K562 (cell line): ENCODE data around the gene NR1D2. TPM values are rescaled to one million over a fixed set of nuclear protein-coding genes. Genes with fewer than 3 reads are reported as not detected.
"Not testable (repeated sequence)": the region's sequence is repeated elsewhere in the genome, so short reads cannot be mapped to it uniquely, and the experiment has no call there.

Experiments used
- ATAC-seq: fragments of 200-7000 bp; cut with Tn5 transposase; 3 replicates; pipeline ENCODE4 v1.9.1; 2020; ENCODE audit warnings: moderate library complexity
- BruUV-seq: library from RNA; stranded (reverse); fragments of 400-500 nt; replicated peaks from 2 replicates; lab custom pipeline; 2021; lab: Mats Ljungman, UMichigan
- CTCF ChIA-PET: fragments of 300-600 bp; formaldehyde crosslinking; extraction: SDS; loops from one replicate; lab custom pipeline; 2021; ENCODE audit warnings: low intra/inter-chr PET ratio; lab: Yijun Ruan, JAX
- POLR2A ChIA-PET: fragments of 300-600, 350-650 bp; sonication (Branson Sonifier 250); formaldehyde crosslinking; extraction: SDS; loops from one replicate; lab custom pipeline; 2021; ENCODE audit warnings: antibody characterized with exemption, inconsistent platforms; lab: Yijun Ruan, JAX
- DNase-seq, 4 experiments: peaks; one replicate each; pipeline versions ENCODE4 v3.0.0 to v3.0.0-alpha.2; 2011 to 2018; ENCODE audit warnings: low spot score in 3 of 4, mixed read lengths in 3 of 4; ENCODE audit errors: extremely low read depth in 1 of 4
- FAIRE-seq: peaks from 2 replicates; lab custom pipeline; 2011; peaks lifted over from hg19 to GRCh38; lab: Jason Lieb, UNC
- H2AFZ ChIP-seq: 2 replicates; pipeline ENCODE4 v1.6.0; 2011; ENCODE audit warnings: low read depth, low read length, control low read depth, inconsistent platforms
- H3K27ac ChIP-seq: fragments of 200-600 bp; 3 replicates; pipeline ENCODE4 v1.8.0; 2011; ENCODE audit warnings: low read depth, mild to moderate bottlenecking, control low read depth, inconsistent platforms, low read length, moderate library complexity, mixed read lengths; ENCODE audit errors: extremely low read depth
- H3K27me3 ChIP-seq, 2 experiments: fragments of 300-600 bp in 1 of 2; 2 replicates in 1 of 2; 3 replicates in 1 of 2; pipeline versions ENCODE4 v1.6.0 to v1.8.0; 2011; ENCODE audit warnings: inconsistent platforms in 2 of 2, low read length in 2 of 2, mild to moderate bottlenecking in 1 of 2, mixed read lengths in 1 of 2, moderate library complexity in 1 of 2; ENCODE audit not compliant: control insufficient read depth in 2 of 2, insufficient read depth in 2 of 2
- H3K36me3 ChIP-seq: fragments of 300-600 bp; 3 replicates; pipeline ENCODE4 v1.8.0; 2011; ENCODE audit warnings: mild to moderate bottlenecking, low read length, inconsistent platforms; ENCODE audit not compliant: control insufficient read depth, insufficient read depth
- H3K4me1 ChIP-seq, 2 experiments: fragments of 200-600 bp in 1 of 2; replicated peaks in 1 of 2; 2 replicates in 1 of 2; 3 replicates in 1 of 2; pipeline versions ENCODE4 v1.5.1 to v1.8.0; 2011; ENCODE audit warnings: inconsistent platforms in 2 of 2, low read length in 2 of 2, mild to moderate bottlenecking in 1 of 2, mixed read lengths in 1 of 2, moderate library complexity in 1 of 2; ENCODE audit not compliant: control insufficient read depth in 2 of 2, insufficient read depth in 2 of 2
- H3K4me2 ChIP-seq: 2 replicates; pipeline ENCODE4 v1.6.1; 2011; ENCODE audit warnings: low read length, control low read depth, inconsistent platforms, mixed read lengths; ENCODE audit not compliant: insufficient read depth
- H3K4me3 ChIP-seq: fragments of 200-600 bp; sonication (generic), shearing (Covaris generic); 2 replicates; pipeline ENCODE4 v1.5.1; 2016; ENCODE audit warnings: control low read depth, inconsistent platforms
- H3K79me2 ChIP-seq: fragments of 200-600 bp; 3 replicates; pipeline ENCODE4 v1.8.0; 2011; ENCODE audit warnings: low read length, inconsistent platforms; ENCODE audit not compliant: control insufficient read depth, insufficient read depth
- H3K9ac ChIP-seq, 2 experiments: 2 replicates each; pipeline versions ENCODE4 v1.6.0 to v1.6.1; 2011; ENCODE audit warnings: low read depth in 2 of 2, low read length in 2 of 2, control low read depth in 1 of 2, inconsistent platforms in 1 of 2, mild to moderate bottlenecking in 1 of 2, mixed read lengths in 1 of 2; ENCODE audit not compliant: insufficient read depth in 1 of 2
- H3K9me1 ChIP-seq: one replicate; pipeline ENCODE4 v1.6.0; 2011; ENCODE audit warnings: inconsistent platforms, mild to moderate bottlenecking, low read length, moderate library complexity; ENCODE audit not compliant: control insufficient read depth, insufficient read depth
- H3K9me3 ChIP-seq: replicated peaks from 2 replicates; pipeline ENCODE4 v1.5.1; 2011; ENCODE audit warnings: low read depth, low read length, inconsistent platforms; ENCODE audit not compliant: control insufficient read depth, insufficient read depth
- H4K20me1 ChIP-seq: replicated peaks from 2 replicates; pipeline ENCODE4 v1.6.1; 2011; ENCODE audit warnings: low read length, inconsistent platforms, mixed read lengths; ENCODE audit not compliant: control insufficient read depth, insufficient read depth
- NFATC3 ChIP-seq: fragments of 450-650 bp; IDR thresholded peaks from 2 replicates; pipeline ENCODE4 v1.6.1; 2017; ENCODE audit warnings: mild to moderate bottlenecking
- RBM14 ChIP-seq: fragments of 200-400 bp; formaldehyde crosslinking; IDR thresholded peaks from 2 replicates; pipeline ENCODE4 v1.6.1; 2018; ENCODE audit warnings: low read depth, mild to moderate bottlenecking, low read length, moderate library complexity, borderline replicate concordance; ENCODE audit not compliant: insufficient read depth
- RREB1 ChIP-seq: fragments of 250-450 bp; sonication (Bioruptor Pico); IDR thresholded peaks from 2 replicates; pipeline ENCODE4 v1.4.0; 2020
- SPI1 ChIP-seq: IDR thresholded peaks from 2 replicates; pipeline ENCODE4 v1.6.1; 2011; ENCODE audit warnings: low read depth, low read length, control low read depth, borderline replicate concordance
- WGBS: fragments of 100-300 bp; shearing (Covaris generic); methylation state at CpG from one replicate; pipeline ENCODE4 v1.1.6; 2016; ENCODE audit warnings: low coverage, mixed read lengths; ENCODE audit not compliant: insufficient coverage; ENCODE audit errors: missing lambda C conversion rate; 5-methylcytosine and 5-hydroxymethylcytosine counted together
- in situ Hi-C: fragments of 300-500 bp; cut with MboI; formaldehyde crosslinking; loops from 4 replicates; pipeline ENCODE4 v1.15.0; 2018; ENCODE audit warnings: inconsistent platforms, mixed read lengths
- intact Hi-C: fragments of 100-400 bp; cut with micrococcal nuclease; formaldehyde crosslinking; loops from 2 replicates; pipeline ENCODE4 v1.14.2; 2022
- polyA plus RNA-seq, 8 experiments: library from polyadenylated mRNA; depleted of rRNA in 4 of 8; stranded (reverse) in 5 of 8; unstranded in 3 of 8; fragments of >200 nt; fragmentation: Nextera tagmentation in 2 of 8; fragmentation: Illumina TruSeq in 1 of 8; extraction: Ambion mirVana in 2 of 8; extraction: Trizol in 1 of 8; gene quantifications; 2 replicates each; pipeline versions ENCODE4 v1.2.1 to v1.2.3, GENCODE V29; 2011 to 2014; ENCODE audit warnings: inconsistent platforms in 1 of 8, missing spikeins in 1 of 8
- total RNA-seq, 7 experiments: library from RNA; depleted of rRNA in 6 of 7; stranded (reverse); fragments of >200 nt in 6 of 7; fragmentation: Illumina TruSeq in 2 of 7; extraction: Trizol in 2 of 7; gene quantifications; 2 replicates each; pipeline versions ENCODE4 v1.2.1 to v1.2.3, GENCODE V29; 2011 to 2021; ENCODE audit warnings: low replicate concordance in 1 of 7

NR1D2 gene
- total and polyA plus RNA-seq, 9 of the 15 experiments (the other 6 are each of a cell fraction or from before 2014, with no cell fraction given) = 1.2 to 5.5 (median 2.9) TPM

DNA sequence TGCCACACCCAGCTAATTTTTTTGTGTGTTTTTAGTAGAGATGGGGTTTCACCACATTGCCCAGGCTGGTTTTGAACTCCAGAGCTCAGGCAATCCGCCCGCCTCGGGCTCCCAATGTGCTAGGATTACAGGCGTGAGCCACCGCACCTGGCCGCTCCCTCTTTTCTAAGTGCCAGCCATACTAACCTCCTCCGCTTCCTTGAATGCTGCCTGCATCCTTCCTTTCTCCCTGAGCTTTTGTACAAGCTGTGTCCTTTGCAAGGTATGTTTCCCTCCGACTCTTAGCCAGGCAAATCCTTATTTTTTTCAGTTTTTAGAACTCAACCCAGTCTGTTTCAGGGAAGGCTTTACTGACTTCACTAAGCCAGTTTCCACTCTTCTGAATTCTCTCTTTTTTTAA is 60.6 kb downstream of the NR1D2 start (continued):
- TF ChIP-seq RREB1 (CRISPR knock-in tag) (no peak), RBM14 (no peak), NFATC3 (no peak)
- TF ChIP-seq, all 486 proteins: peak for 0

DNA sequence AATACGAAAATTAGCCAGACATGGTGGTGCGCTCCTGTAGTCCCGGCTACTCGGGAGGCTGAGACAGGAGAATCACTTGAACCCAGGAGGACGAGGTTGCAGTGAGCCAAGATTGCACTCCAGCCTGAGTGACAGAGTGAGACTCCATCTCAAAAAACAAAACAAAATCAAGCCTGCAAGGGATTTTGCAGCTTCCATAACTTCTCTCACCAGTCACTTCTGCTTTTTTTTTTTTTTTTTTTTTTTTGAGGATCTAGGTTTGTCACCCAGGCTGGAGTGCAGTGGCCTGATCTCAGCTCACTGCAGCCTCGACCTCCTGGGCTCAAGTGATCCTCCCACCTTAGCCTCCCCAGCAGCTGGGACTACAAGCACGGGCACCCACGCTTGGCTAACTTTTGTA is 65.7 kb downstream of the NR1D2 start:
- H3K79me2 ChIP-seq, H3K9me1 ChIP-seq, H4K20me1 ChIP-seq, H3K36me3 ChIP-seq, intact Hi-C loops, H2AFZ ChIP-seq, FAIRE-seq, ATAC-seq, H3K4me2 ChIP-seq, H3K4me1 ChIP-seq, H3K9me3 ChIP-seq, H3K27ac ChIP-seq, CTCF ChIA-PET, DNase-seq, BruUV-seq, H3K9ac ChIP-seq, in situ Hi-C loops, H3K4me3 ChIP-seq: not testable (repeated sequence)
- TF ChIP-seq SPI1 = peak; percentile 72
- peaks cover 16 to 29% of the 10 kb centered on the region in 2 experiments; a peak in 4 of 5 replicates for H3K27me3 ChIP-seq
- POLR2A ChIA-PET = interaction anchor here (0.6 to 0.8 kb wide), 3 partner anchors 16 to 796 kb away, joined by 3 read pairs; no protein-coding TSS in a partner anchor
- 2% methylated on average over 8 of the region's 8 CpGs for WGBS
